Measurements from ENCODE around the gene MOAP1.

The MOAP1 gene

DNA sequence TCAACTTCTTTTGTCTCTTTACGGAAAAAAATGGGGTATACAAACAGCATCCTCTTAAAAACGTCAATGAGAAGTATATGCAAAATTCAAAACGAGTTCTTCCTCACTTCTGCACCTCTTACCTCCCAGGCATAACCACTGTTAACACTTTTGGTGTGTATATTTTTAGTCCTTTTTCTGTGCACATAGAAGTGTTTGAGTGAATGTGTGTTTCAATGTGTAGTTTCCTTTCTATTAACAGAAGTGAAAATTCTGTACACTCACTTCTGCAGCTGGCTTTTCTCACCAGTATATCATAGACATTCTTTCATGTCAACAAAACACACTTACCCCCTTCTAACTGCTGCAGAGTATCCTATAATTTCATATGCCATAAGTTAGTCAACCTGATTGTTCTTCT lies 27.7 kb upstream of the MOAP1 start:
- Histone ChIP-seq H3K9ac (ENCODE audit: low read length) (no peak overlapping the region), H3K4me1 (ENCODE audit: insufficient read depth, low read length) (peaks cover 20% of the 10 kb centered on the region), H3K9me3 (ENCODE audit: low read length) (no peaks in the 10 kb centered on the region), H3K27me3 (ENCODE audit: control insufficient read depth in 1 of 2, insufficient read depth in 2 of 2, low read length in 2 of 2) (no peaks in the 10 kb centered on the region), H3K4me3 (ENCODE audit: low read depth in 1 of 2, low read length in 2 of 2) (no peak overlapping the region), H3K27ac (ENCODE audit: low read depth, low read length) (no peak overlapping the region), H3K36me3 (ENCODE audit: insufficient read depth, low read length) (peaks cover 37% of the 10 kb centered on the region)

DNA sequence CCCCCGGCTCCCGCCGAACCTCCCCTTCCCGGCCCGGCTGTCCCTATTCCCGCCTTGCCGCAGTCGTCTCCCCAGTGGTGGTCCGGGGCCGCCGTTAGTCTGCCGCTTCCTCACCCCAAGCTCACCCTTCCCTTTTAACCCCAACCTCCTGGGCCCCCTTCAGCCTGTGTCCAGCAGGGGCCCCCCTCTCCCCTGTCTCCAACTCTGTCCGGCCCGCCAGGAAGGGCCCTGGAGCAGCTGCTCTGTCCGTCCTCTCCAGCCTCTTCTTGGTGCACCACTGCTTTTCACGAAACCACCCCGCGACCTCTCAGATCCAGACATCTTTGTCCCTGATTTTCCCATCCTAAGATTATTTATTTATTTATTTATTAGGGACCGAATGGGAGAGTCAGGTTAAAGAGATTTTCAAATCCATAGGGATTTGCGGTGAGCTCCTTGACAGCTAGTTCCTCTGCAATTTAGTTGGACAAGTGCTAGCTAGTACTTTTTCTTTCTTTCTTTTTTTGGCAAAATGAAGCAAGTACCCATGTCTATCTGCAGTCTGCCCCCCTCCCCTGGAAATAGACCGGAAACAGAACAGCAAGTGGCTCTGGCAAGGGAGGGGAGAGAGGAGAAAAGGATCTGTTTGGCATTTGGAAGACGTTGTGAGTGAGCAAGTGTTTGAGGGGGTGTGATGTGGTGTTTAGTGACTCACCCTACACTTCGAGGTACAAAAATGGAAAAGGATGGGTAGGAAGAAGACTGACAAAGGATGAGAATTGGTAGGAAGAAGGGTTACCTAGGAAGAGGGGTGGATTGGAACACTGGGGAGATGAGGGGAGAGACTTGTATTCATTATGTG lies 23.0 kb upstream of the MOAP1 start:
- Histone ChIP-seq H3K27ac (ENCODE audit: low read depth, low read length) (peak overlapping the region; percentile 87), H3K4me3 (ENCODE audit: low read depth in 1 of 2, low read length in 2 of 2) (peak overlapping the region; percentile 81 to 93), H3K36me3 (ENCODE audit: insufficient read depth, low read length) (peaks cover 12% of the 10 kb centered on the region), H3K9me3 (ENCODE audit: low read length) (no peaks in the 10 kb centered on the region), H3K9ac (ENCODE audit: low read length) (peak overlapping the region; percentile 60), H3K4me1 (ENCODE audit: insufficient read depth, low read length) (peaks cover 26% of the 10 kb centered on the region), H3K27me3 (ENCODE audit: control insufficient read depth in 1 of 2, insufficient read depth in 2 of 2, low read length in 2 of 2) (no peaks in the 10 kb centered on the region)

GRCh38 chr14:93206793-93207467 lies 22.2 kb upstream of the MOAP1 start, which contains the start of the genes GON7 and UBR7:
TSS of gene GON7 (minus strand) at chr14:93207065. CDS start at chr14:93207037, 28 bp downstream.
TSS of gene UBR7 (plus strand) at chr14:93207256. CDS start at chr14:93207292, 36 bp downstream.
- H3K9me3 ChIP-seq (ENCODE audit: low read length): no peaks in the 10 kb centered on the region
- no peaks in the 10 kb centered on the region for H3K27me3 ChIP-seq (ENCODE audit: control insufficient read depth in 1 of 2, insufficient read depth in 2 of 2, low read length in 2 of 2)
- H3K27ac ChIP-seq (ENCODE audit: low read depth, low read length): peak within 1 kb of the TSS; percentile 96
- H3K4me3 ChIP-seq (ENCODE audit: low read depth in 1 of 2, low read length in 2 of 2): peak within 1 kb of the TSS; percentile 81 to 93
- peaks cover 26% of the 10 kb centered on the region for H3K4me1 ChIP-seq (ENCODE audit: insufficient read depth, low read length)
- H3K36me3 ChIP-seq (ENCODE audit: insufficient read depth, low read length): peaks cover 5% of the 10 kb centered on the region
- peak within 1 kb of the TSS; percentile 60 for H3K9ac ChIP-seq (ENCODE audit: low read length)

GRCh38 chr14:93201155-93201704 lies 16.5 kb upstream of the MOAP1 start:
- Histone ChIP-seq H3K36me3 (ENCODE audit: insufficient read depth, low read length) (peaks cover 4% of the 10 kb centered on the region), H3K9me3 (ENCODE audit: low read length) (no peaks in the 10 kb centered on the region), H3K9ac (ENCODE audit: low read length) (no peak overlapping the region), H3K27me3 (ENCODE audit: control insufficient read depth in 1 of 2, insufficient read depth in 2 of 2, low read length in 2 of 2) (no peaks in the 10 kb centered on the region), H3K4me3 (ENCODE audit: low read depth in 1 of 2, low read length in 2 of 2) (no peak overlapping the region), H3K4me1 (ENCODE audit: insufficient read depth, low read length) (peaks cover 5% of the 10 kb centered on the region), H3K27ac (ENCODE audit: low read depth, low read length) (no peak overlapping the region)

DNA sequence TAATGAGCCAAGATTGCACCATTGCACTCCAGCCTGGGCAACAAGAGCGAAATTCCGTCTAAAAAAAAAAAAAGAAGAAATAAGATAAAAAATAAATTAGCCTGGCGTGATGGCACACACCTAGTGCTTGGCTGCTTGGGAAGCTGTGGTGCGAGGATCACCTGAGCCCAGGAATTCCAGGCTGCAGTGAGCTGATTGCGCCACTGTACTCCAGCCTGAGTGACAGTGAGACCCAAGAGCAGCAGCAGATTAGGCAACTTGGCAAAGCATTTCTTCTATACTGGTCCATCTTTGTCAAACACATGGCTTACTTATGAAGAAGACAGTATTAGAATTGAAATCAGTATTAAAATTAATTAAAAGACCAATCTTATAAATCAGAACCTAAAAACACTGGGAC lies 15.9 kb upstream of the MOAP1 start:
- no peaks in the 10 kb centered on the region for H3K27me3 ChIP-seq (ENCODE audit: control insufficient read depth in 1 of 2, insufficient read depth in 2 of 2, low read length in 2 of 2)
- H3K27ac ChIP-seq (ENCODE audit: low read depth, low read length): no peak overlapping the region
- H3K9me3 ChIP-seq (ENCODE audit: low read length): no peaks in the 10 kb centered on the region
- no peak overlapping the region for H3K9ac ChIP-seq (ENCODE audit: low read length)
- H3K4me1 ChIP-seq (ENCODE audit: insufficient read depth, low read length): no peaks in the 10 kb centered on the region
- no peak overlapping the region for H3K4me3 ChIP-seq (ENCODE audit: low read depth in 1 of 2, low read length in 2 of 2)
- H3K36me3 ChIP-seq (ENCODE audit: insufficient read depth, low read length): peaks cover 4% of the 10 kb centered on the region

GRCh38 chr14:93199031-93199430 lies 14.3 kb upstream of the MOAP1 start:
- Histone ChIP-seq H3K4me3 (ENCODE audit: low read depth in 1 of 2, low read length in 2 of 2) (no peak overlapping the region), H3K9ac (ENCODE audit: low read length) (no peak overlapping the region), H3K27ac (ENCODE audit: low read depth, low read length) (no peak overlapping the region), H3K4me1 (ENCODE audit: insufficient read depth, low read length) (no peaks in the 10 kb centered on the region), H3K9me3 (ENCODE audit: low read length) (no peaks in the 10 kb centered on the region), H3K36me3 (ENCODE audit: insufficient read depth, low read length) (peaks cover 4% of the 10 kb centered on the region), H3K27me3 (ENCODE audit: control insufficient read depth in 1 of 2, insufficient read depth in 2 of 2, low read length in 2 of 2) (no peaks in the 10 kb centered on the region)

DNA sequence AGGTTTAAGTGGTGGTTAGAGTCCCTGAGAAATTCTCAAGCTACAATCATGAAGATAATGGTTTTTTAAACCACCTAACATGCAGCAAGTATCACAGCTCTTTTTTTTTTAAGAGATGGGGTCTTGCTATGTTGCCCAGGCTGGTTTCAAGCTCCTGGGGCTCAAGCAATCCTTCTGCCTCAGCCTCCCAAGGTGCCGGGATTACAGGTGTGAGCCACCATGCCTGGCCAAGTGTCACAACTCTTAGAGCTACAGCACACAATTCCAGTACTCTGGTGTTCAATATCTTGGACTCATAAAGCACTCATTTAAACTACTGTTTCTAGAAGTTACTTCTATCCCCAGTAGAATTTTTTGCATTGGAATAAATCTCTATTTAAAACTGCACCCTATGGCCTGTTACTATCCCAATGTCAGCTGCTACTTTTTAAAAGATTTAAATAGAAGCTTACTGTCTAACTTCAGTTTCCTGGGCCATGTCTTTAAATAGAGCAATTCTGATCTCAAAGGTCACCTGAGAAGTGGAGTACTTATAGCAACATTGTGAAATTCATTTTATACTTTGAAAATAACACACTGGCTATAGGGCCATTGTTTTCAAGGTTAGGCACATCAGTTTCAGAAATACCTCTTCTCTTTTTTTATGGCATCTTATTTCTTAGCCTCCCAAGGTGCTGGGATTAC lies 10.8 kb upstream of the MOAP1 start:
- H3K36me3 ChIP-seq (ENCODE audit: insufficient read depth, low read length): no peaks in the 10 kb centered on the region
- H3K27ac ChIP-seq (ENCODE audit: low read depth, low read length): no peak overlapping the region
- no peaks in the 10 kb centered on the region for H3K9me3 ChIP-seq (ENCODE audit: low read length)
- H3K27me3 ChIP-seq (ENCODE audit: control insufficient read depth in 1 of 2, insufficient read depth in 2 of 2, low read length in 2 of 2): no peaks in the 10 kb centered on the region
- H3K9ac ChIP-seq (ENCODE audit: low read length): no peak overlapping the region
- no peaks in the 10 kb centered on the region for H3K4me1 ChIP-seq (ENCODE audit: insufficient read depth, low read length)
- H3K4me3 ChIP-seq (ENCODE audit: low read depth in 1 of 2, low read length in 2 of 2): no peak overlapping the region

GRCh38 chr14:93186956-93187355 lies 2.3 kb upstream of the MOAP1 start:
- H3K4me1 ChIP-seq (ENCODE audit: insufficient read depth, low read length): peaks cover 21% of the 10 kb centered on the region
- H3K9ac ChIP-seq (ENCODE audit: low read length): no peak overlapping the region
- no peak overlapping the region for H3K27ac ChIP-seq (ENCODE audit: low read depth, low read length)
- peaks cover 28% of the 10 kb centered on the region for H3K36me3 ChIP-seq (ENCODE audit: insufficient read depth, low read length)
- H3K27me3 ChIP-seq (ENCODE audit: control insufficient read depth in 1 of 2, insufficient read depth in 2 of 2, low read length in 2 of 2): no peaks in the 10 kb centered on the region
- no peaks in the 10 kb centered on the region for H3K9me3 ChIP-seq (ENCODE audit: low read length)
- H3K4me3 ChIP-seq (ENCODE audit: low read depth in 1 of 2, low read length in 2 of 2): no peak overlapping the region

GRCh38 chr14:93186466-93186865 lies 1.8 kb upstream of the MOAP1 start:
- Histone ChIP-seq H3K9ac (ENCODE audit: low read length) (no peak overlapping the region), H3K36me3 (ENCODE audit: insufficient read depth, low read length) (peaks cover 28% of the 10 kb centered on the region), H3K4me3 (ENCODE audit: low read depth in 1 of 2, low read length in 2 of 2) (no peak overlapping the region), H3K9me3 (ENCODE audit: low read length) (no peaks in the 10 kb centered on the region), H3K27ac (ENCODE audit: low read depth, low read length) (no peak overlapping the region), H3K4me1 (ENCODE audit: insufficient read depth, low read length) (peaks cover 21% of the 10 kb centered on the region), H3K27me3 (ENCODE audit: control insufficient read depth in 1 of 2, insufficient read depth in 2 of 2, low read length in 2 of 2) (no peaks in the 10 kb centered on the region)

DNA sequence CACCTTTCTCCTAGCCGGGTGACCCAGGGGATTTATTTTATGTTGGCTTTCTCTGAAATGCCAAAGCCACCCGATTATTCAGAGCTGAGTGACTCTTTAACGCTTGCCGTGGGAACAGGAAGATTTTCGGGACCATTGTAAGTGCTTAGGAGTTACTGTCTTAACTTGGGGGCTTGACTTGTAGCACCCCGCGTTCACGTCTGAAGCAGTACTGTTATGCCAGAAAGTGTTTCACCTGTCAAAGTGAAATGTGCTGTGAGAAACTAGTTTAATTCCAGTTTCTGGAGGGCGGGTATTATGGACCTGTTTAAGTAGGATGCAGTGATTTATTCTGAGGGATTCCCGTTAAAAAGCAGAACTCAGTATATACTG lies 638 bp upstream of the MOAP1 start:
- peaks cover 21% of the 10 kb centered on the region for H3K4me1 ChIP-seq (ENCODE audit: insufficient read depth, low read length)
- H3K27me3 ChIP-seq (ENCODE audit: control insufficient read depth in 1 of 2, insufficient read depth in 2 of 2, low read length in 2 of 2): no peaks in the 10 kb centered on the region
- H3K9ac ChIP-seq (ENCODE audit: low read length): peak overlapping the region; percentile 92
- peak overlapping the region; percentile 94 to 98 for H3K4me3 ChIP-seq (ENCODE audit: low read depth in 1 of 2, low read length in 2 of 2)
- H3K36me3 ChIP-seq (ENCODE audit: insufficient read depth, low read length): peaks cover 28% of the 10 kb centered on the region
- peak overlapping the region; percentile 95 for H3K27ac ChIP-seq (ENCODE audit: low read depth, low read length)
- no peaks in the 10 kb centered on the region for H3K9me3 ChIP-seq (ENCODE audit: low read length)

Data from muscle layer of colon (tissue), 2 donors.